Measurements from ENCODE around the gene MCCC1.

GRCh38 chr3:182978387-182978786, 120.9 kb downstream of the MCCC1 start:
- TF ChIP-seq CTCF (IDR thresholded peaks at IDR 0.05 in 2 of 3, conservative IDR thresholded peaks at IDR 0.05 in 1 of 3; ENCODE audit: borderline replicate concordance in 1 of 3, insufficient read depth in 1 of 3, low read depth in 2 of 3, low read length in 2 of 3) (no peak), ZNF274 (IDR thresholded peaks at IDR 0.05; ENCODE audit: low read depth, low read length) (no peak), ELF1 (IDR thresholded peaks at IDR 0.05; ENCODE audit: borderline replicate concordance, low read depth) (no peak), RAD21 (IDR thresholded peaks at IDR 0.05; ENCODE audit: low read depth) (no peak)
